Upper lobe of left lung (tissue), 4 donors: ENCODE results near the gene MSGN1.

Experiments used
- CTCF ChIP-seq, 6 experiments: fragments of 450-650 bp in 4 of 6; fragments of 200-600 bp in 2 of 6; sonication (generic) in 2 of 6; IDR thresholded peaks; one replicate each; pipeline ENCODE4 v1.5.1; 2016 to 2019; ENCODE audit warnings: antibody characterized with exemption in 6 of 6
- POLR2A ChIP-seq, 4 donors: fragments of 450-650 bp; IDR thresholded peaks; one replicate each; pipeline ENCODE4 v1.5.1; 2016 to 2017; ENCODE audit warnings: antibody characterized with exemption in 4 of 4, mild to moderate bottlenecking in 2 of 4
- POLR2AphosphoS5 ChIP-seq, 2 donors: sonication (generic); formaldehyde crosslinking; IDR thresholded peaks; one replicate each; pipeline ENCODE4 v1.5.1; 2017; ENCODE audit warnings: antibody characterized with exemption in 2 of 2

- no peak for TF ChIP-seq POLR2AphosphoS5 (IDR thresholded peaks at IDR 0.05)
- no peak for TF ChIP-seq CTCF (IDR thresholded peaks at IDR 0.05)
- no peak for TF ChIP-seq POLR2A (IDR thresholded peaks at IDR 0.05)
These were observed 48.4 kb downstream of the MSGN1 start for GRCh38 chr2:17864676-17865075.
